Mucosa of stomach (tissue), 1 donor: ENCODE measurements around the gene CLEC1A.

Source experiments
- H3K27me3 ChIP-seq: one replicate; pipeline ENCODE4 v1.7.0; 2013; ENCODE audit warnings: mild to moderate bottlenecking, low read length; ENCODE audit not compliant: control insufficient read depth, insufficient read depth
- H3K36me3 ChIP-seq: one replicate; pipeline ENCODE4 v1.7.0; 2013; ENCODE audit warnings: low read length; ENCODE audit not compliant: control insufficient read depth, insufficient read depth
- H3K4me1 ChIP-seq: one replicate; pipeline ENCODE4 v1.7.0; 2013; ENCODE audit warnings: mild to moderate bottlenecking, low read length; ENCODE audit not compliant: control insufficient read depth, insufficient read depth
- H3K4me3 ChIP-seq: one replicate; pipeline ENCODE4 v1.7.0; 2013; ENCODE audit warnings: low read length
- H3K9ac ChIP-seq: one replicate; pipeline ENCODE4 v1.7.0; 2013; ENCODE audit warnings: mild to moderate bottlenecking, low read length, moderate library complexity
- H3K9me3 ChIP-seq: one replicate; pipeline ENCODE4 v1.7.0; 2013; ENCODE audit warnings: mild to moderate bottlenecking, low read length, moderate library complexity; ENCODE audit not compliant: control insufficient read depth
- donor health status: Pancreatic carcinoma.

CLEC1A gene

GRCh38 chr12:10069099-10069498, 29.7 kb downstream of the CLEC1A start:
- Histone ChIP-seq H3K36me3 (no peaks in the 10 kb centered on the region), H3K27me3 (no peaks in the 10 kb centered on the region), H3K4me3 (no peak overlapping the region), H3K9ac (no peak overlapping the region), H3K9me3 (no peaks in the 10 kb centered on the region), H3K4me1 (no peaks in the 10 kb centered on the region)

- H3K36me3 ChIP-seq = no peaks in the 10 kb centered on the region
- H3K4me3 ChIP-seq = no peak overlapping the region
- no peaks in the 10 kb centered on the region for H3K27me3 ChIP-seq
- no peaks in the 10 kb centered on the region for H3K9me3 ChIP-seq
- no peaks in the 10 kb centered on the region for H3K4me1 ChIP-seq
- H3K9ac ChIP-seq = no peak overlapping the region
Observed at GRCh38 chr12:10068644-10069043, 30.1 kb downstream of the CLEC1A start.

- Histone ChIP-seq H3K27me3 (no peaks in the 10 kb centered on the region), H3K9ac (no peak overlapping the region), H3K9me3 (no peaks in the 10 kb centered on the region), H3K36me3 (no peaks in the 10 kb centered on the region), H3K4me1 (no peaks in the 10 kb centered on the region), H3K4me3 (no peak overlapping the region)
Observed at GRCh38 chr12:10067942-10068341, 30.8 kb downstream of the CLEC1A start.

- Histone ChIP-seq H3K9ac (no peak overlapping the region), H3K9me3 (no peaks in the 10 kb centered on the region), H3K27me3 (no peaks in the 10 kb centered on the region), H3K4me3 (no peak overlapping the region), H3K36me3 (no peaks in the 10 kb centered on the region), H3K4me1 (no peaks in the 10 kb centered on the region)
Observed at GRCh38 chr12:10067264-10067663, 31.5 kb downstream of the CLEC1A start.

- no peak overlapping the region for H3K4me3 ChIP-seq
- H3K4me1 ChIP-seq = no peaks in the 10 kb centered on the region
- H3K9me3 ChIP-seq = no peaks in the 10 kb centered on the region
- H3K36me3 ChIP-seq = no peaks in the 10 kb centered on the region
- H3K27me3 ChIP-seq = no peaks in the 10 kb centered on the region
- no peak overlapping the region for H3K9ac ChIP-seq
Observed at GRCh38 chr12:10065241-10065640, 33.5 kb downstream of the CLEC1A start.

- H3K9me3 ChIP-seq = no peaks in the 10 kb centered on the region
- no peaks in the 10 kb centered on the region for H3K27me3 ChIP-seq
- H3K4me1 ChIP-seq = no peaks in the 10 kb centered on the region
- no peak overlapping the region for H3K9ac ChIP-seq
- no peaks in the 10 kb centered on the region for H3K36me3 ChIP-seq
- no peak overlapping the region for H3K4me3 ChIP-seq
Observed at GRCh38 chr12:10058387-10058786, 40.4 kb downstream of the CLEC1A start.

GRCh38 chr12:10052193-10052913, 46.4 kb downstream of the CLEC1A start:
- H3K4me3 ChIP-seq = no peak overlapping the region
- H3K9me3 ChIP-seq = no peaks in the 10 kb centered on the region
- H3K4me1 ChIP-seq = no peaks in the 10 kb centered on the region
- H3K9ac ChIP-seq = no peak overlapping the region
- H3K27me3 ChIP-seq = no peaks in the 10 kb centered on the region
- no peaks in the 10 kb centered on the region for H3K36me3 ChIP-seq

- no peak overlapping the region for H3K4me3 ChIP-seq
- no peaks in the 10 kb centered on the region for H3K36me3 ChIP-seq
- H3K4me1 ChIP-seq = no peaks in the 10 kb centered on the region
- H3K9me3 ChIP-seq = no peaks in the 10 kb centered on the region
- no peaks in the 10 kb centered on the region for H3K27me3 ChIP-seq
- H3K9ac ChIP-seq = no peak overlapping the region
Observed at GRCh38 chr12:10048526-10048925, 50.3 kb downstream of the CLEC1A start.

GRCh38 chr12:10042167-10042566, 56.6 kb downstream of the CLEC1A start:
- Histone ChIP-seq H3K9ac (no peak overlapping the region), H3K36me3 (no peaks in the 10 kb centered on the region), H3K4me1 (no peaks in the 10 kb centered on the region), H3K4me3 (no peak overlapping the region), H3K27me3 (no peaks in the 10 kb centered on the region), H3K9me3 (no peaks in the 10 kb centered on the region)

- Histone ChIP-seq H3K9me3 (no peaks in the 10 kb centered on the region), H3K27me3 (no peaks in the 10 kb centered on the region), H3K4me3 (no peak overlapping the region), H3K4me1 (no peaks in the 10 kb centered on the region), H3K36me3 (no peaks in the 10 kb centered on the region), H3K9ac (no peak overlapping the region)
Observed at GRCh38 chr12:10033783-10034545, 64.8 kb downstream of the CLEC1A start.

- H3K36me3 ChIP-seq = no peaks in the 10 kb centered on the region
- no peaks in the 10 kb centered on the region for H3K9me3 ChIP-seq
- no peaks in the 10 kb centered on the region for H3K27me3 ChIP-seq
- H3K4me3 ChIP-seq = no peak overlapping the region
- H3K4me1 ChIP-seq = no peaks in the 10 kb centered on the region
- no peak overlapping the region for H3K9ac ChIP-seq
Observed at GRCh38 chr12:10031771-10032175, 67.0 kb downstream of the CLEC1A start.

GRCh38 chr12:10031321-10031720, 67.5 kb downstream of the CLEC1A start:
- Histone ChIP-seq H3K4me1 (no peaks in the 10 kb centered on the region), H3K36me3 (no peaks in the 10 kb centered on the region), H3K4me3 (no peak overlapping the region), H3K9ac (no peak overlapping the region), H3K9me3 (no peaks in the 10 kb centered on the region), H3K27me3 (no peaks in the 10 kb centered on the region)
